Common myeloid progenitor, CD34-positive (primary cell): ENCODE results near the gene COL23A1.
A peak's percentile ranks its signal among the peaks of the same experiment; 100 is the strongest.

ENCODE experiments used
- CTCF ChIA-PET: fragments of 350-600 bp; sonication (Branson Sonifier 250); formaldehyde crosslinking; loops from one replicate; lab custom pipeline; 2021; ENCODE audit warnings: antibody characterized with exemption; lab: Charles Lee
- POLR2A ChIA-PET: fragments of 350-600 bp; sonication (Branson Sonifier 250); formaldehyde crosslinking; loops from one replicate; lab custom pipeline; 2021; ENCODE audit warnings: antibody characterized with exemption; lab: Charles Lee
- DNase-seq, 3 donors: peaks; one replicate each; pipeline versions ENCODE4 v3.0.0 to v3.0.0-alpha.2; 2013
- H3K27ac ChIP-seq, 2 experiments: 1 replicate in 1 of 2; 2 replicates in 1 of 2; pipeline ENCODE4 v1.7.0; 2013; ENCODE audit warnings: inconsistent platforms in 2 of 2, low read length in 2 of 2, mild to moderate bottlenecking in 2 of 2, low read depth in 1 of 2, moderate library complexity in 1 of 2; ENCODE audit not compliant: severe bottlenecking in 2 of 2, insufficient read depth in 1 of 2, poor library complexity in 1 of 2
- H3K27me3 ChIP-seq, 5 experiments: replicated peaks in 2 of 5; 1 replicate in 3 of 5; 2 replicates in 2 of 5; pipeline versions ENCODE4 v1.6.1 to v1.7.0; 2013; ENCODE audit warnings: low read length in 4 of 5, mild to moderate bottlenecking in 2 of 5, moderate library complexity in 2 of 5, inconsistent platforms in 1 of 5; ENCODE audit not compliant: insufficient read depth in 5 of 5, control insufficient read depth in 4 of 5
- H3K36me3 ChIP-seq, 4 experiments: 1 replicate in 2 of 4; 2 replicates in 2 of 4; pipeline versions ENCODE4 v1.6.1 to v1.7.0; 2013; ENCODE audit warnings: low read length in 3 of 4, control low read depth in 1 of 4, mild to moderate bottlenecking in 1 of 4; ENCODE audit not compliant: control insufficient read depth in 4 of 4, insufficient read depth in 4 of 4
- H3K4me1 ChIP-seq, 4 experiments: 1 replicate in 3 of 4; 2 replicates in 1 of 4; pipeline versions ENCODE4 v1.6.1 to v1.7.1; 2013; ENCODE audit warnings: low read length in 3 of 4, mild to moderate bottlenecking in 3 of 4, control low read depth in 1 of 4, inconsistent platforms in 1 of 4, moderate library complexity in 1 of 4; ENCODE audit not compliant: control insufficient read depth in 4 of 4, insufficient read depth in 4 of 4; ENCODE audit errors: control extremely low read depth in 1 of 4
- H3K4me3 ChIP-seq, 7 experiments: 1 replicate in 4 of 7; 2 replicates in 3 of 7; pipeline versions ENCODE4 v1.5.1 to v1.7.0; 2013; ENCODE audit warnings: mild to moderate bottlenecking in 7 of 7, low read length in 6 of 7, moderate library complexity in 6 of 7, inconsistent platforms in 2 of 7, low read depth in 2 of 7, control low read depth in 1 of 7; ENCODE audit not compliant: insufficient read depth in 4 of 7, control insufficient read depth in 1 of 7; ENCODE audit errors: extremely low read depth in 1 of 7
- H3K9me3 ChIP-seq, 5 experiments: 1 replicate in 4 of 5; 2 replicates in 1 of 5; pipeline versions ENCODE4 v1.6.1 to v1.7.1; 2013; ENCODE audit warnings: low read length in 4 of 5, mild to moderate bottlenecking in 2 of 5, inconsistent platforms in 1 of 5, low read depth in 1 of 5, moderate library complexity in 1 of 5; ENCODE audit not compliant: control insufficient read depth in 4 of 5, insufficient read depth in 2 of 5; ENCODE audit errors: control extremely low read depth in 1 of 5
- WGBS: methylation state at CpG from one replicate; pipeline ENCODE4 v1.1.5; 2013; ENCODE audit not compliant: insufficient coverage; 5-methylcytosine and 5-hydroxymethylcytosine counted together

Gene COL23A1

DNA sequence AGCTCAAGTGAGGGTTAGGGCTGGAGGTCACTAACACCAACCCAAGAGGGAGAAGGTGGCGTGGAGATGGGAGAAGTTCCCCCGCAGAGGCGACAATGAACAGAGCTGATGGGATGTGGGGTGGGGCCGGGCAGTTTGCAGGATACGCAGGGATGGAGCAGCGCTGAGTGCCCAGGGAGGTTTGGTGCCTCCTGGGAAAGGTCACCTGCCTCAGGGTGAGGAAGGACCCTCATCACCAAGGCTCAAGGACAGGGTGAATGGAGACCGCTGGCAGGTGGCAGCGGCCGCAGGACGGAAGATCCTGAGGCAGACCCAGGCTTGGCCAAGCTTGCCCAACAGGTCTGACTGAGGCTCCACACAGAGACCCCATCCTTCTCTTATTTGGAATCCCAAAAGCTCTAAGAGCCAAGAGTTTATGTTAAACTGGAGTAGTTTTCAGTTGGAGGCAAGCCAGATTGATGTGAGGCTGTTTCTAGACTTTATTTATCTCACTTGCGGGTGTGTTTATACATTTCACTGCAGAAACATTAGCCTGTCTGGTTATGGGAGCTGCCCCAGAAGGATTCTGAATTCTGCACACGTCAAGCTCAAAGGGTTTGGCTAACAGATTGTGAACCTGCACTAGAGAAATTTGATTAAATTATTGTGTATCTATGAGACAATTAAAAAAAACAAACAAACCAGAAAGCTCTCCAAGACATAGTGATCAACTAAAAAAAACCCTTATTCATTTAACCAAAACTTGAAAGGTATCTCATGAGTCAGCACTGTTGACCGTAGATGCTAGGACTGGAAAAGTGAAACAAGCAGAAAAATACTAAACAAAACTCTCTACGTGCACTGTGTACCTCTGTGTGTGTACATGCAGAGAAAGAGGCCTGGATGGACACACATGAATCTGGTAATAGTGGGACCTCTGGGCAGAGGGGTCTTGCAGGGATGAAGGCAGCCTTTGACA lies 211.4 kb downstream of the COL23A1 start:
- Histone ChIP-seq H3K27ac (no peak overlapping the region), H3K9me3 (no peaks in the 10 kb centered on the region), H3K27me3 (peaks cover 0 to 16% (median 8%) of the 10 kb centered on the region in 5 experiments), H3K36me3 (no peaks in the 10 kb centered on the region), H3K4me1 (peaks cover 0 to 4% (median 0%) of the 10 kb centered on the region in 4 experiments), H3K4me3 (no peak overlapping the region)
- WGBS = 96% methylated on average over 12 of the region's 14 CpGs
- CTCF ChIA-PET = interaction anchor here (1.6 kb wide), 1 partner anchor 12 kb away, joined by 3 read pairs; no protein-coding TSS in a partner anchor
- DNase-seq = no peak
- POLR2A ChIA-PET = no interaction called here

DNA sequence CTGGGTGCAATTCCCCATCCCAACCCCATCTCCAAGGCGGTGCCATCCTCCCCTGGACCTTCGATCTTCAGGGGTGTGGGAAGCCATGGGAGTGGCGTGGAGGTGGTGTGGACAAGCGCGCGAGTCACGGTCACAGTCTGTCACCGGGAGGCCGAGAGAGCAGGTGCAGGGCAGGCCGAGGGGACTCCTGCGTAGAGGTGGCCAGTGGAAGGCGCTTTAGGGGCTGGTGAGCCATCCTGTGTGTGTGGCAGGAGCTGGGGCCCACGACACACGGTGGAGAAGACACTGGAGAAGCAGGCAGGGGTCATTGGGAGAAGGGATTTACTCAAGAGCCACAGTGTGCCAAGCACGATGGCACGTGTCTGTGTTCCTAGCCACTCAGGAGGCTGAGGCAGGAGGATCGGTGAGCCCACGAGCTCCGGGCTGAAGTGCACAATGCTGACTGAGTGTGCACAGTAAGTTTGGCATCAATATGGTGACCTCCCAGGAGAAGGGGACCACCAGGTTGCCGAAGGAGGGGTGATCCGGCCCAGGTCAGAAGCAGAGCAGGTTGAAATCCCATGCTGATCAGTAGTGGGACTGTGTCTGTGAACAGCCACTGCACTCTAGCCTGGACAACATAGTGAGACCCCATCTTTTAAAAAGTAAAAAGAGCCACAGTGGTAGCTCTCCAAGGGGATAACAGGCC lies 212.5 kb downstream of the COL23A1 start:
- Histone ChIP-seq H3K4me3 (no peak overlapping the region), H3K27me3 (peaks cover 0 to 17% (median 9%) of the 10 kb centered on the region in 5 experiments), H3K9me3 (no peaks in the 10 kb centered on the region), H3K27ac (no peak overlapping the region), H3K4me1 (peaks cover 0 to 4% (median 0%) of the 10 kb centered on the region in 4 experiments), H3K36me3 (no peaks in the 10 kb centered on the region)
- POLR2A ChIA-PET = no interaction called here
- 96% methylated on average over 20 of the region's 21 CpGs for WGBS
- CTCF ChIA-PET = no interaction called here
- no peak for DNase-seq

DNA sequence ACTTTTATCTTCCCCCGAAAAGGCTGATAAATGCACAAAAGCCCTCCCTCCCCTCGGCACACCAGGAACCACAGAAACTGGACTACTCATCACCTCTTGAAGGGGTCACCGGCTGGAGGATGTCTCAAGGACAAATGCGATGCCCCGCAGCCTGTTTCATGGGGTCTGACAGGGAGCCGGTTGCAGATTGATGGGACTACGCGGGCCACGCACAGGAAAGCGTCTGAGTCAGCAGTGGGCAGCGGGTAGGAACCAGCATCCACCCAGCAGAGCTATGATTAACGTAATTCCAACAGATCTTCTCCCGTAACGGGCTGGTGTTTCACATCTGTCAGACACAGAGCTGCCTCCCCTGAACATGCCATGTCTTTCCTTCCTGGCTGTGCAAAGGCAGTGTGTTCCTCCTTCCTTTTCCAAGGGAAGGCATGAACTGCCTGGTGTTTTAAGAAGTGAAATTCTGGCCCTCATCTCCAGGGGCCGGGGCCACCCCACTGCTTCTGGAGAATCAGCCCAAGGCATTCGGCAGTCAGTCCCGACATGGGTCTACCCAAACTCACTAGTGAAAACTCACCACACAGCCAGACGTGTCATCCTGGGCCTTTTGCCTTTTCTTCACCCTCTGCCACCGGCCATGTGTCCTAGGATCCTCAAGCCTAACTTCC lies 213.1 kb downstream of the COL23A1 start:
- H3K4me3 ChIP-seq = no peak overlapping the region
- H3K27ac ChIP-seq = no peak overlapping the region
- ChIA-PET POLR2A (no interaction called here), CTCF (no interaction called here)
- WGBS = 46% methylated on average over 16 of the region's 19 CpGs
- H3K27me3 ChIP-seq = peaks cover 0 to 23% (median 9%) of the 10 kb centered on the region in 5 experiments
- no peaks in the 10 kb centered on the region for H3K36me3 ChIP-seq
- DNase-seq = peak; percentile 14 to 61 (median 52)
- H3K9me3 ChIP-seq = no peaks in the 10 kb centered on the region
- peaks cover 0 to 4% (median 0%) of the 10 kb centered on the region in 4 experiments for H3K4me1 ChIP-seq

DNA sequence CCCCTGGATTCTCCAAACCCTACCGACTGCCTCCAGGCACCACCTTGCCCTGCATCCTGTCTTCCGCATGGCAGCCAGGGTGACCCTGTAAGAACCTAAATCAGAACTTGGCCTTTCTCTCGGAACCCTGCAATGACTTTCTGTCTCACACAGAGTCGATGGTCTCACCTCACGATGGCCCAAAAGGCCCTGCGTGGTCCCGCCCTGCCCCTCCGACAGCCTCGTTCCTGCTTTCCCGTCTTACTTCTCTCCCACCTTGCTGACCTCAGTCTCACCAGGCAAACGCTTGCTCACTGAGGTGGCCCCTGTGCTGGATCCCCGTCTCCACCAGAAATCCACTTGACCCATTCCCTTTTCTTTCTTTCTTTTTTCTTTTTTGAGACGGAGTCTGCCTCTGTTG lies 214.8 kb downstream of the COL23A1 start:
- ChIA-PET POLR2A (no interaction called here), CTCF (no interaction called here)
- no peaks in the 10 kb centered on the region for H3K36me3 ChIP-seq
- peaks cover 0 to 33% (median 9%) of the 10 kb centered on the region in 5 experiments for H3K27me3 ChIP-seq
- DNase-seq = no peak
- peaks cover 0 to 4% (median 0%) of the 10 kb centered on the region in 4 experiments for H3K4me1 ChIP-seq
- WGBS = 98% methylated on average over 12 of the region's 13 CpGs
- H3K4me3 ChIP-seq = no peak overlapping the region
- H3K27ac ChIP-seq = no peak overlapping the region
- peaks cover 0 to 1% (median 0%) of the 10 kb centered on the region in 5 experiments for H3K9me3 ChIP-seq

DNA sequence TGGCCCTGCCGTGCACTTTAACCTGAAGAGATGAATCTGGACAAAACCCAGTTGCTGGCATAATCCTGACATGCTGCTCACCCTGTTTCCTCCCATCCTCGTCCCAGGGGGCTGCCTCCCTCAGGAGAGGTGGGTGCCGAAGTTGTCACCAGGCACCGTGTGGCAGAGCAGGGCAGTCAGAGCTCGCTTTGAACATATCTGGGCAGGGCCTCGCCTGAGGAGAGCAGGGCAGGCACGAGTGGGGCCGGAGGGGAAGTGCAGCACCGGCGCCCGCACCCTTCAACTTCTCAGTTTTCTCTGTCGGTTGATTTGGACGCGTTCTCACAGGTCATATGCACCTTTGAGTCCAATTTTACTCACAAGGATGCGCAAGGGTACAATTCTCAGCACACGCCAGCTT lies 216.5 kb downstream of the COL23A1 start:
- ChIA-PET POLR2A (no interaction called here), CTCF (interaction anchor here (0.9 to 1.9 kb wide), 2 partner anchors 9 to 87 kb away, joined by 3 to 4 read pairs; no protein-coding TSS in a partner anchor)

DNA sequence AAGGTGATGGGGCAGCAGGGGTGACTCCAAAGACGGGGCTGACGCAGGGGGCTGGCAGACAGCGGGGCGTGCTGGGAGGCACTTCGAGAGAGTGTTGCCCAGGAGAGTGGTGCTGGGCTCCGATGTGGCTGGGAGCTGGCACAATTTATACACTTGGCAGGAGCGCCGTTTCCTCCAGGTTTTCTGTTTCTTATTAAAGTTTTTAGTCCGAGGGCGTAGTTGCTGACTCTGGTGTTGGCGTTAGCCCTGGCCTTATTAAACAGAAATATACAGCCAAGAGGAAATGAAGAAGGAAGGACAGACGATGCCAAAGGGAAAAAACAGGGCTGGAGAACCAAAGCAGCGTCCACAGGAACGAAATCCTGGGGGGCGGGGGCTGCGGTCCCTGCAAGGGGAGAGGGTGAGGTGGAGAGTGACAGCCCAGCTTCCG lies 218.0 kb downstream of the COL23A1 start:
- POLR2A ChIA-PET = no interaction called here
- H3K9me3 ChIP-seq = peaks cover 0 to 5% (median 4%) of the 10 kb centered on the region in 5 experiments
- H3K27me3 ChIP-seq = peaks cover 0 to 33% (median 11%) of the 10 kb centered on the region in 5 experiments
- WGBS = 82% methylated on average over 13 of the region's 17 CpGs
- peaks cover 0 to 8% (median 1%) of the 10 kb centered on the region in 4 experiments for H3K4me1 ChIP-seq
- H3K4me3 ChIP-seq = no peak overlapping the region
- CTCF ChIA-PET = no interaction called here
- H3K27ac ChIP-seq = no peak overlapping the region
- DNase-seq = no peak
- H3K36me3 ChIP-seq = no peaks in the 10 kb centered on the region

More for the DNA sequence above, 216.5 kb downstream of the COL23A1 start:
- 69% methylated on average over 16 of the region's 16 CpGs for WGBS
- Histone ChIP-seq H3K36me3 (no peaks in the 10 kb centered on the region), H3K27ac (no peak overlapping the region), H3K4me3 (no peak overlapping the region), H3K9me3 (peaks cover 0 to 5% (median 4%) of the 10 kb centered on the region in 5 experiments), H3K27me3 (peaks cover 0 to 33% (median 11%) of the 10 kb centered on the region in 5 experiments), H3K4me1 (peaks cover 0 to 4% (median 0%) of the 10 kb centered on the region in 4 experiments)
- DNase-seq = no peak
